Activated gamma-delta T cell treated with Interleukin-2 at 50 U/mL for 16 hours (primary cell): Measurements from ENCODE around the gene SOX30.

Experiments used
- DNase-seq: peaks from one replicate; pipeline ENCODE4 v3.0.0-alpha.2; 2020

The SOX30 gene

GRCh38 chr5:157607371-157608161, 44.7 kb downstream of the SOX30 start:
- DNase-seq: peak; percentile 60

- no peak for DNase-seq
Measured at GRCh38 chr5:157606046-157606445, 46.2 kb downstream of the SOX30 start.

- DNase-seq: peak; percentile 56
Measured at GRCh38 chr5:157603333-157604190, 48.7 kb downstream of the SOX30 start.

- DNase-seq: no peak
Measured at GRCh38 chr5:157602505-157602904, 49.7 kb downstream of the SOX30 start.

GRCh38 chr5:157600252-157600651, 52.0 kb downstream of the SOX30 start:
- DNase-seq: no peak

- DNase-seq: no peak
Measured at GRCh38 chr5:157599565-157599964, 52.7 kb downstream of the SOX30 start.

- no peak for DNase-seq
Measured at GRCh38 chr5:157598350-157598936, 53.8 kb downstream of the SOX30 start.

GRCh38 chr5:157597277-157597676, 55.0 kb downstream of the SOX30 start:
- DNase-seq: no peak

GRCh38 chr5:157596487-157596886, 55.8 kb downstream of the SOX30 start:
- DNase-seq: no peak

- DNase-seq: no peak
Measured at GRCh38 chr5:157594675-157595459, 57.4 kb downstream of the SOX30 start.

- no peak for DNase-seq
Measured at GRCh38 chr5:157594257-157594656, 58.0 kb downstream of the SOX30 start.

GRCh38 chr5:157593052-157593757, 59.0 kb downstream of the SOX30 start:
- no peak for DNase-seq

- DNase-seq: no peak
Measured at GRCh38 chr5:157592594-157592993, 59.6 kb downstream of the SOX30 start.

- DNase-seq: no peak
Measured at GRCh38 chr5:157590478-157590877, 61.8 kb downstream of the SOX30 start.

GRCh38 chr5:157584628-157585027, 67.6 kb downstream of the SOX30 start:
- no peak for DNase-seq

- no peak for DNase-seq
Measured at GRCh38 chr5:157582731-157583620, 69.3 kb downstream of the SOX30 start.

GRCh38 chr5:157581901-157582300, 70.3 kb downstream of the SOX30 start:
- no peak for DNase-seq

- DNase-seq: no peak
Measured at GRCh38 chr5:157578079-157578780, 74.0 kb downstream of the SOX30 start.

- no peak for DNase-seq
Measured at GRCh38 chr5:157576678-157577077, 75.6 kb downstream of the SOX30 start.
